ENCODE measurements around the gene SKAP1.
"Not testable (repeated sequence)": the region's sequence is repeated elsewhere in the genome, so short reads cannot be mapped to it uniquely, and the experiment has no call there.

DNA sequence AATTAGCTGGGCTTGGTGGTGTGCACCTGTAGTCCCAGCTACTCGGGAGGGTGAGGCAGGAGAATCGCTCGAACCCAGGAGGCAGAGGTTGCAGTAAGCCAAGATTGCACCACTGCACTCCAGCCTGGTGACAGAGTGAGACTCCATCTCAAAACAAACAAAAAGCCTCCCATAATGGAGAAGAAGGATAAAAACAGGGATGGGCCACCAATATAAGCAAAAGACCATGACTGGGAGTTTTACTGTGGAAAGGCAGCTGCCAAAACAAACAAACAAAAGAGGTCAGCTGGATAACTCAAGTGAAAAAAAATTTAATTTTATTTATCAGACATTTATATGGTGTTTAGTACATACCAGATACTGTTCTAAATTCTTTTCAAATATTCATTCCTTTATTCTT, 8.0 kb downstream of the SKAP1 start:
- TF ChIP-seq POLR2A, POLR2AphosphoS5 (IDR thresholded peaks at IDR 0.05; ENCODE audit: low read depth, low read length): not testable (repeated sequence)

All from GM12892 (cell line).